GM10248 (cell line): ENCODE data around the gene PTGDR2.

Experiments
- CTCF ChIA-PET: fragments of 300-600 bp; sonication (Branson Sonifier 250); formaldehyde crosslinking; extraction: SDS; loops from one replicate; lab custom pipeline; 2021; ENCODE audit warnings: antibody characterized with exemption; lab: Yijun Ruan, JAX
- POLR2A ChIA-PET: fragments of 350-650 bp; sonication (Branson Sonifier 250); formaldehyde crosslinking; extraction: SDS; loops from one replicate; lab custom pipeline; 2020; ENCODE audit warnings: antibody characterized with exemption; lab: Yijun Ruan, JAX
- DNase-seq: peaks from one replicate; pipeline ENCODE4 v3.0.0; 2012; ENCODE audit errors: extremely low spot score
- CTCF ChIP-seq: IDR thresholded peaks from 2 replicates; pipeline ENCODE4 v1.5.1; 2012; ENCODE audit warnings: mild to moderate bottlenecking, low read depth; ENCODE audit errors: extremely low read depth, missing control alignments, control extremely low read depth

PTGDR2 gene

GRCh38 chr11:60860943-60861342 lies 5.2 kb upstream of the PTGDR2 start:
- no peak for TF ChIP-seq CTCF
- ChIA-PET POLR2A (interaction anchor here (0.7 kb wide), 2 partner anchors 17 to 44 kb away, joined by 3 to 4 read pairs; no protein-coding TSS in a partner anchor), CTCF (interaction anchor here (0.8 to 1.3 kb wide), 5 partner anchors 11 to 41 kb away, joined by 3 to 4 read pairs (median 4); no protein-coding TSS in a partner anchor)
- DNase-seq = no peak

- no peak for DNase-seq
- POLR2A ChIA-PET = no interaction called here
- TF ChIP-seq CTCF = no peak
- CTCF ChIA-PET = interaction anchor here (1.2 to 1.3 kb wide), 2 partner anchors 10 to 42 kb away, joined by 4 read pairs; no protein-coding TSS in a partner anchor
These were observed 4.0 kb upstream of the PTGDR2 start for GRCh38 chr11:60859616-60860250.

GRCh38 chr11:60858731-60859464 lies 3.1 kb upstream of the PTGDR2 start:
- DNase-seq = no peak
- POLR2A ChIA-PET = no interaction called here
- CTCF ChIA-PET = interaction anchor here (1.0 to 1.3 kb wide), 2 partner anchors 31 to 83 kb away, joined by 3 to 4 read pairs; no protein-coding TSS in a partner anchor
- TF ChIP-seq CTCF = no peak

- POLR2A ChIA-PET = no interaction called here
These were observed 2.5 kb upstream of the PTGDR2 start for GRCh38 chr11:60858236-60858635.

GRCh38 chr11:60857378-60858232 lies 1.9 kb upstream of the PTGDR2 start:
- ChIA-PET POLR2A (no interaction called here), CTCF (interaction anchor here (1.0 to 1.5 kb wide), 3 partner anchors 21 to 82 kb away, joined by 3 to 4 read pairs (median 3); no protein-coding TSS in a partner anchor)
- TF ChIP-seq CTCF = no peak

More at GRCh38 chr11:60858236-60858635, 2.5 kb upstream of the PTGDR2 start:
- CTCF ChIA-PET = interaction anchor here (1.0 to 1.5 kb wide), 3 partner anchors 31 to 83 kb away, joined by 3 to 4 read pairs (median 3); no protein-coding TSS in a partner anchor
- no peak for TF ChIP-seq CTCF
- DNase-seq = no peak

More at GRCh38 chr11:60857378-60858232, 1.9 kb upstream of the PTGDR2 start:
- no peak for DNase-seq
